Right hindlimb (tissue), 1 donor: ENCODE results near the gene MPPED1.

Source experiments
- DNase-seq: peaks from one replicate; pipeline ENCODE4 v3.0.0-alpha.2; 2018

MPPED1 gene

GRCh38 chr22:43529934-43530333, 118.1 kb downstream of the MPPED1 start:
- no peak for DNase-seq

DNA sequence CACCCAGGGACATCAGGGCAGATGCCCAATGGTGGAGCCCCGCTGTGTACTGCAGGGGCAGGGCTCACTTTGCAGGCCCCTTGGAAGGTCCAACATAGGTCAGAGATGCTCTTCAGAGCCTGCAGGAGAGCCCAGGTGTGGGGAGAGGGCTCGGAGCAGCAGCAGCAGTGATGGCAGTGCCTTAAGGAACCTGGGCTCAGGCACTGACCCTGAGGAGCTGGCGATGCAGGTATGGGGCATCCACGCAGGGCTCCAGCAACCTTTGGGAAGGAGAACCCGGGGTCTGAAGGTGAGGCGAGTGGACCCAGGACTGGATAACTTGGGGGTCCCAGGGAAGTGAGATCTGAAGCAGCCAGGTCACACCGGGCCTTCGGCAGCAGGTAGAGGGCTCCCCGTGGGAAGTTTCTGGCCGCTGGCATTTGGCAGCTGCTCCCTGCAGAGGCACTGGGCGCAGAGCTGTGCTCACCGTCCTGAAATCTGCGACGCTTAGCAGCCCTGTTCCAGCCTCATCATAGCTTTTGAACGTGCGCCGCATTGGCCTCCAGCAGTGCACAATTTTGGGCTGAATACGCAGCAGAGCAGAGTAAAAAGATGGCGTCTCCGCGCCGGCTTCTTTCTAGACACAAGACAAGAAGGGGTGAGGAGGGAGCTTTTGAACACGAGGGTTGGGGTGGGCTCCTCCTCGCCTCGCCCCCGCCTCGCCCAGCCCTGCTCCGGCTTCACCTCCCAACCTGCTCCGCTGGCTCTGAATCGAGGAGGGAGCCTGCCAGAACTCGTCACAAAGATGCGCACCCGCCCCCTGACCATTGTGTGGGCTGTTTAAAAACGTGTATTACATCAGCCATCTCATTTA, 118.8 kb downstream of the MPPED1 start:
- no peak for DNase-seq

DNA sequence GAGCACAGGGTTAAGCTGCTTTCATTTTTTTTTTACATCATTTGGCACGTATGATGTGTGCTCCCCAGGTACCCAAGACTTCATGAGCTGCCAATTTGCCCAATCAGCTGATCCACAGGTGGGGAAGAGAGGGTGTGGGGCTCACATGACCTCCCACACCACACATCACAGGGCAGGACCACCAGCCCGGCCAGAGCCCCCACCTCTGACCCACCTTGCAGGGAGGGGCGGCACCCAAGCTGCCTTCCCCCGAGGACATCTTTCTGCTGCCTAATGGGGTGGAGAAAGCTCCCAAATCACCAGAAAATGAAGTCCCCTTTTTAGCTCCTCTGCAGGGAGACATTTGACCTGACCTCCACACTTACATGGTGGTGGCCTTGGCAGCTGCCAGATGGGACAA, 119.8 kb downstream of the MPPED1 start:
- no peak for DNase-seq

GRCh38 chr22:43532301-43533155, 120.7 kb downstream of the MPPED1 start:
- DNase-seq: no peak

- no peak for DNase-seq
Measured at GRCh38 chr22:43533156-43533530, 121.3 kb downstream of the MPPED1 start.

DNA sequence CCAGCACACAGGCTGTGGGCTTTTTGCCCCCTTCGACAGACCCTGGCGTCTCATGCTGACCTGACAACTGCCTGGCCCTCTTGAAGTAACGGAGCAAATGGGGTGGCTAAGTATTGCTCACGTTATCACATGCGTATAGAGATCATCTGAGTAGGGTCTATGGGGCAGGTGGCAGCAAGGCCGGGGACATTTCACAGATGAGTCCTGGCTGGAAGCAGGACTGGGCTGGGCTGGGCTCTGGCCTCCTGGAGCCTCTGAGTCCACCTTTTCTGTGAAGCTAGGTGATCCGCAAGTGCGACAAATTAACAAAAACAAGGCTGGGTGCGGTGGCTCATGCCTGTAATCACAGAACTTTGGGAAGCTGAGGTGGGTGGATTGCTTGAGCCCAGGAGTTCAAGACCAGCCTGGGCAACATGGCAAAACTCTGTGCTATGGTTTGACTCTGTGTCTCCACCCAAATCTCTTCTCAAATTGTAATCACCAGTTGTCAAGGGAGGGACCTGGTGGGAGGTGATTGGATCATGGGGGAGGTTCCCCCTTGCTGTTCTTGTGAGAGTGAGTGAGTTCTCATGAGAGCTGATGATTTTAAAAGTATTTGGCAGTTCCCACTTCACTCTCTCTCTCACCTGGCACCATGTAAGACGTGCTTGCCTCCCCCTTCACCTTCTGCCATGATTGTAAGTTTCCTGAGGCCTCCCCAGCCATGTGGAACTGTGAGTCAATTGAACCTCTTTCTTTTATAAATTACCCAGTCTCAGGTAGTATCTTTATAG, 122.0 kb downstream of the MPPED1 start:
- no peak for DNase-seq

GRCh38 chr22:43534916-43535315, 123.1 kb downstream of the MPPED1 start:
- no peak for DNase-seq

- DNase-seq: no peak
Measured at GRCh38 chr22:43535336-43535735, 123.5 kb downstream of the MPPED1 start.

GRCh38 chr22:43535741-43536140, 123.9 kb downstream of the MPPED1 start:
- no peak for DNase-seq

- no peak for DNase-seq
Measured at GRCh38 chr22:43537019-43537585, 125.3 kb downstream of the MPPED1 start.

- DNase-seq: no peak
Measured at GRCh38 chr22:43539572-43540528, 128.0 kb downstream of the MPPED1 start.

DNA sequence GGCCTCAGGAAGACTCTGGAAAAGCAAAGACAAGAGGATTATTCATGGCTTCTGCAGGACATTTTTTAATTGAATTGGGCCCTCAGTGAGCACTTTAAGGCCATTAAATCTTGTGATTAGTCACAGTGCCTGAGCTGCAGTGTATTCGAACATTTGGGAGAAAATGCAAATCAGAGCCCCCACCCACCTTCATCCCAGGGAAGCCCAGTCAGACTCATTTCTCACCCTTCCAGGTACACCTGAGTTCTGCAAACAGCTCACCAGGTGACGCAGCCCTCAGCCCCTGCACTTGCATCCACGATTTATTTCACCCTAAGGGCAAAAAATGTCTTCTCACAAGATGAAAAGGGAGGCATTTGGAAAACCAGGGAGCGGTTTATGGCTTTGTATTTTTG, 128.7 kb downstream of the MPPED1 start:
- DNase-seq: no peak

DNA sequence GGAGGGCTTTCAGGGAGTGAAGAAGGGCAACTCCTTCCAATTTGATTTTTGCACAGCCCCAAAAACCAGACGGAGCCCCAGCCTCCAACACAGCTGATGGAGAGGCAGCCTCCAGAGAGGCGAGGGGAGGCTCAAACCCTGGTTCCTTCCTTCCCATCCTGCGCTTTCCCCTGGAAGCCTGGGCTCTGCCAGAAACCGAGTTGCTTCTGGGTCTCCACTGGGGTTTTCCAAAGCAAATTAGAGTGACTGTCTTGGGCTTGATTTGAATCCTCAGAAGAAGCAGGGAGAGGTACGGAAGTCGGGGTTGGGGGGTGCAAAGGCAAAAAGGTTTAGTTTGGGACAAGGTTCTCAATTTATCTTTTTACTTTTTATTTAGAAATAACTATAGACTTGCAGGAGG, 129.2 kb downstream of the MPPED1 start:
- DNase-seq: no peak

GRCh38 chr22:43541462-43542407, 129.9 kb downstream of the MPPED1 start:
- DNase-seq: no peak

- DNase-seq: no peak
Measured at GRCh38 chr22:43542681-43543521, 131.1 kb downstream of the MPPED1 start.

GRCh38 chr22:43543522-43544288, 131.9 kb downstream of the MPPED1 start:
- DNase-seq: no peak

DNA sequence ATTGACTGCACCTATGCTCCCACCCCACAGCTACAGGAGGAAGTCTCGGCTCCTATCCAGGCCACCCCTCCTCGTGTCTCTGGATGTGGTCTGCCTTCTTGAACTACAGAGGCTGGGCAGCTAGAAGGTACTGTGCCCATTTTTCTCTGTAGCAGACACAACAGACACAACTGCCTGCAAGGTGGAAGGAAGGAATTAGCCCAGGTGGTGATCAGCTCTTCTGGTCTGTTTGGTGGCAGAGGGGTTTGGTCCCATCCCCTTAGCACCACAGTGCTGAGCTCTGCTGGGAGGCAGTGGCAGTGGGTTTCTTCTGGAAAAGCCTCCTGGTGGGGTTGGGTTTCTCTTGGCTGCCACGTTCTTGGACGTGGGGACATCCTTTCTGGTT, 132.5 kb downstream of the MPPED1 start:
- DNase-seq: no peak

- no peak for DNase-seq
Measured at GRCh38 chr22:43546186-43546585, 134.4 kb downstream of the MPPED1 start.
